ENCODE results near the gene FAM110D.

GRCh38 chr1:26148887-26149286 lies 10.0 kb upstream of the FAM110D start:
- no peak for TF ChIP-seq ZZZ3 (IDR thresholded peaks at IDR 0.05; ENCODE audit: control insufficient read depth, insufficient read length, low read depth)
- no peak for TF ChIP-seq BHLHE40 (IDR thresholded peaks at IDR 0.05; ENCODE audit: borderline replicate concordance in 1 of 2, low read depth in 2 of 2, low read length in 1 of 2)
- TF ChIP-seq BACH1 (IDR thresholded peaks at IDR 0.05; ENCODE audit: borderline replicate concordance), result no peak
- no peak for TF ChIP-seq CTCF (IDR thresholded peaks at IDR 0.05 in 2 of 3, conservative IDR thresholded peaks at IDR 0.05 in 1 of 3; ENCODE audit: control insufficient read depth in 2 of 3, extremely low read depth in 1 of 3, insufficient read depth in 1 of 3, low read depth in 3 of 3, low read length in 3 of 3)
- TF ChIP-seq PAX8 (IDR thresholded peaks at IDR 0.05), result no peak
- TF ChIP-seq ZNF217 (IDR thresholded peaks at IDR 0.05), result no peak
- TF ChIP-seq POLR2AphosphoS5 (IDR thresholded peaks at IDR 0.05; ENCODE audit: low read length), result no peak
- TF ChIP-seq LARP7 (IDR thresholded peaks at IDR 0.05), result no peak
- TF ChIP-seq SIN3A (IDR thresholded peaks at IDR 0.05; ENCODE audit: low read depth, low read length), result no peak
- TF ChIP-seq CEBPB (IDR thresholded peaks at IDR 0.05; ENCODE audit: borderline replicate concordance in 1 of 2, low read depth in 2 of 2, low read length in 2 of 2), result no peak
- no peak for TF ChIP-seq SRF (IDR thresholded peaks at IDR 0.05; ENCODE audit: low read depth in 2 of 2, low read length in 2 of 2)
- TF ChIP-seq ASH2L (IDR thresholded peaks at IDR 0.05; ENCODE audit: borderline replicate concordance, low read depth), result no peak
